GM12878 (cell line): ENCODE results near the gene MED25. TPM values are rescaled to one million over a fixed set of nuclear protein-coding genes. Genes with fewer than 3 reads are reported as not detected.
A peak's percentile ranks its signal among the peaks of the same experiment; 100 is the strongest.
"Not testable (repeated sequence)": the region's sequence is repeated elsewhere in the genome, so short reads cannot be mapped to it uniquely, and the experiment has no call there.

Experiments
- ATAC-seq: fragments of 200-7000 bp; cut with Tn5 transposase; 3 replicates; pipeline ENCODE4 v1.9.1; 2020; ENCODE audit warnings: mild to moderate bottlenecking, moderate library complexity
- BruUV-seq: library from RNA; stranded (reverse); fragments of 400-500 nt; replicated peaks from 2 replicates; lab custom pipeline; 2021; lab: Mats Ljungman, UMichigan
- CTCF ChIA-PET: fragments of 300-600 bp; sonication (Branson Sonifier 250); formaldehyde crosslinking; extraction: SDS; loops from one replicate; lab custom pipeline; 2021; ENCODE audit warnings: inconsistent platforms; lab: Yijun Ruan, JAX
- POLR2A ChIA-PET: fragments of 350-600 bp; formaldehyde crosslinking; extraction: SDS; loops from one replicate; lab custom pipeline; 2021; ENCODE audit warnings: inconsistent platforms; lab: Charles Lee
- RAD21 ChIA-PET: fragments of 300-600 bp; sonication (Branson Sonifier 250); formaldehyde crosslinking; loops from one replicate; lab custom pipeline; 2023; ENCODE audit warnings: antibody characterized with exemption; ENCODE audit not compliant: unreplicated experiment; lab: Charles Lee
- SMC1A ChIA-PET: fragments of 300-600 bp; sonication (Branson Sonifier 250); formaldehyde crosslinking; loops from one replicate; lab custom pipeline; 2023; ENCODE audit not compliant: unreplicated experiment, uncharacterized antibody; lab: Charles Lee
- DNase-seq: peaks from one replicate; pipeline ENCODE4 v3.0.0-alpha.2; 2011; ENCODE audit warnings: low read depth, low spot score
- FAIRE-seq: peaks from 3 replicates; lab custom pipeline; 2011; peaks lifted over from hg19 to GRCh38; lab: Jason Lieb, UNC
- H2AFZ ChIP-seq: 2 replicates; pipeline ENCODE4 v1.6.0; 2011; ENCODE audit warnings: low read depth, low read length, control low read depth; ENCODE audit not compliant: control insufficient read depth
- H3K27ac ChIP-seq: 2 replicates; pipeline ENCODE4 v1.5.1; 2011; ENCODE audit warnings: control low read depth; ENCODE audit not compliant: control insufficient read depth, insufficient read depth
- H3K27me3 ChIP-seq, 2 experiments: replicated peaks in 1 of 2; 2 replicates each; pipeline versions ENCODE4 v1.6.0 to v1.6.1; 2011; ENCODE audit warnings: low read length in 1 of 2; ENCODE audit not compliant: control insufficient read depth in 2 of 2, insufficient read depth in 2 of 2
- H3K36me3 ChIP-seq, 2 experiments: 2 replicates each; pipeline ENCODE4 v1.5.1; 2011; ENCODE audit warnings: low read length in 1 of 2; ENCODE audit not compliant: control insufficient read depth in 2 of 2, insufficient read depth in 2 of 2
- H3K4me1 ChIP-seq: 2 replicates; pipeline ENCODE4 v1.6.1; 2011; ENCODE audit warnings: mild to moderate bottlenecking, low read length, moderate library complexity, mixed read lengths; ENCODE audit not compliant: control insufficient read depth, insufficient read depth
- H3K4me2 ChIP-seq: 2 replicates; pipeline ENCODE4 v1.6.0; 2011; ENCODE audit warnings: control low read depth; ENCODE audit not compliant: control insufficient read depth, insufficient read depth
- H3K4me3 ChIP-seq: fragments of 200-600 bp; sonication (generic); 2 replicates; pipeline ENCODE4 v1.5.1; 2016
- H3K79me2 ChIP-seq: 2 replicates; pipeline ENCODE4 v1.6.0; 2011; ENCODE audit warnings: low read length; ENCODE audit not compliant: control insufficient read depth, insufficient read depth
- H3K9ac ChIP-seq: 2 replicates; pipeline ENCODE4 v1.8.0; 2011; ENCODE audit warnings: low read length, control low read depth, mixed read lengths; ENCODE audit not compliant: control insufficient read depth, insufficient read depth
- H3K9me3 ChIP-seq: replicated peaks from 3 replicates; pipeline ENCODE4 v1.5.1; 2011; ENCODE audit warnings: mild to moderate bottlenecking, low read length; ENCODE audit not compliant: control insufficient read depth, insufficient read depth
- H4K20me1 ChIP-seq: 2 replicates; pipeline ENCODE4 v1.6.0; 2011; ENCODE audit not compliant: control insufficient read depth, insufficient read depth
- ESRRA ChIP-seq: IDR thresholded peaks from 2 replicates; pipeline ENCODE4 v1.6.1; 2012; ENCODE audit warnings: mild to moderate bottlenecking, low read length, improper control_type of control experiment
- MYB ChIP-seq: fragments of 150-350 bp; IDR thresholded peaks from 2 replicates; pipeline ENCODE4 v1.6.1; 2014; ENCODE audit warnings: mild to moderate bottlenecking, low read depth, low read length, borderline replicate concordance
- NR2C2 ChIP-seq: IDR thresholded peaks from 2 replicates; pipeline ENCODE4 v1.6.1; 2011; ENCODE audit warnings: borderline replicate concordance, low read depth; ENCODE audit not compliant: control insufficient read depth, insufficient read length
- NRF1 ChIP-seq: conservative IDR thresholded peaks from 2 replicates; pipeline ENCODE4 v1.6.1; 2011; ENCODE audit warnings: mild to moderate bottlenecking, low read depth, low read length, improper control_type of control experiment
- POLR2A ChIP-seq: IDR thresholded peaks from 2 replicates; pipeline ENCODE4 v1.6.1; 2011; ENCODE audit warnings: low read depth, mild to moderate bottlenecking, low read length
- RBBP5 ChIP-seq: fragments of 200-600 bp; sonication (generic); conservative IDR thresholded peaks from 2 replicates; pipeline ENCODE4 v1.6.1; 2016
- SIN3A ChIP-seq: IDR thresholded peaks from 2 replicates; pipeline ENCODE4 v1.6.1; 2012; ENCODE audit warnings: low read depth, low read length, improper control_type of control experiment
- SPI1 ChIP-seq: IDR thresholded peaks from 2 replicates; pipeline ENCODE4 v1.6.1; 2011; ENCODE audit warnings: low read depth, mild to moderate bottlenecking, low read length, moderate library complexity, borderline replicate concordance; ENCODE audit not compliant: insufficient read depth
- SREBF2 ChIP-seq: IDR thresholded peaks from 2 replicates; pipeline ENCODE4 v1.6.1; 2012; ENCODE audit warnings: mild to moderate bottlenecking, low read length
- TCF12 ChIP-seq: IDR thresholded peaks from 2 replicates; pipeline ENCODE4 v1.6.1; 2011; ENCODE audit warnings: low read depth, mild to moderate bottlenecking, low read length
- ZBED1 ChIP-seq: IDR thresholded peaks from 2 replicates; pipeline ENCODE4 v1.6.1; 2016; ENCODE audit warnings: borderline replicate concordance
- WGBS: methylation state at CpG from one replicate; pipeline ENCODE4 v1.1.6; 2016; ENCODE audit warnings: low lambda C conversion rate; ENCODE audit not compliant: insufficient replicate concordance, insufficient coverage; ENCODE audit errors: missing lambda C conversion rate; 5-methylcytosine and 5-hydroxymethylcytosine counted together
- in situ Hi-C: fragments of 300-500 bp; cut with MboI; formaldehyde crosslinking; loops from 9 replicates; pipeline ENCODE4 v1.14.3; 2018; ENCODE audit warnings: mixed read lengths
- intact Hi-C: fragments of 100-400 bp; cut with micrococcal nuclease; formaldehyde crosslinking; loops from one replicate; pipeline ENCODE4 v1.14.2; 2022; ENCODE audit not compliant: unreplicated experiment
- polyA plus RNA-seq, 11 experiments: library from polyadenylated mRNA; depleted of rRNA in 4 of 11; unstranded in 6 of 11; stranded (reverse) in 5 of 11; fragments of >200 nt; fragmentation: Nextera tagmentation in 4 of 11; fragmentation: Illumina TruSeq in 1 of 11; extraction: Ambion mirVana in 4 of 11; extraction: Trizol in 1 of 11; gene quantifications; 1 replicate in 1 of 11; 2 replicates in 10 of 11; pipeline versions ENCODE4 v1.2.1 to v1.2.3, GENCODE V29; 2011 to 2016; ENCODE audit warnings: inconsistent platforms in 2 of 11, missing spikeins in 2 of 11, low read depth in 1 of 11
- total RNA-seq, 4 experiments: library from RNA; depleted of rRNA in 3 of 4; stranded (reverse); fragments of >200 nt in 3 of 4; fragmentation: Illumina TruSeq in 1 of 4; extraction: Trizol in 1 of 4; gene quantifications; 2 replicates each; pipeline versions ENCODE4 v1.2.1 to v1.2.3, GENCODE V29; 2013 to 2021
- TF ChIP-seq, protein P1 (sequence below): IDR thresholded peaks from 2 replicates; pipeline ENCODE4 v1.6.1; 2011; ENCODE audit warnings: borderline replicate concordance, low read depth, mild to moderate bottlenecking, moderate library complexity, mixed read lengths, low read length; ENCODE audit not compliant: insufficient read depth; ENCODE audit errors: extremely low read length
- TF ChIP-seq, protein P2 (sequence below), 3 experiments: IDR thresholded peaks in 2 of 3; conservative IDR thresholded peaks in 1 of 3; 2 replicates each; pipeline ENCODE4 v1.5.1; 2011; ENCODE audit warnings: low read depth in 3 of 3, low read length in 3 of 3, mild to moderate bottlenecking in 3 of 3, control low read depth in 2 of 3, moderate library complexity in 2 of 3, inconsistent platforms in 1 of 3, mixed read lengths in 1 of 3; ENCODE audit not compliant: control insufficient read depth in 2 of 3, insufficient read depth in 1 of 3; ENCODE audit errors: extremely low read depth in 1 of 3

MED25 gene
- total and polyA plus RNA-seq, 10 of the 15 experiments (the other 5 are each of a cell fraction or from before 2014, with no cell fraction given) = 3.5 to 53.9 (median 17.1) TPM

GRCh38 chr19:49819452-49820115 lies 1.5 kb downstream of the MED25 start:
- FAIRE-seq, H3K9me3 ChIP-seq, DNase-seq, H2AFZ ChIP-seq, H3K4me1 ChIP-seq, H3K9ac ChIP-seq, H3K27me3 ChIP-seq, H3K27ac ChIP-seq, BruUV-seq, in situ Hi-C loops, RAD21 ChIA-PET, H4K20me1 ChIP-seq, intact Hi-C loops, ATAC-seq: not testable (repeated sequence)
- Histone ChIP-seq H3K4me3 (peak overlapping the region; percentile 96), H3K79me2 (peaks cover 29% of the 10 kb centered on the region), H3K36me3 (peaks cover 0 to 15% of the 10 kb centered on the region in 2 experiments; a peak in 2 of 4 replicates), H3K4me2 (peak overlapping the region; percentile 60)
- CTCF ChIA-PET = interaction anchor here (0.7 to 1.8 kb wide), 2 partner anchors 26 to 46 kb away, joined by 3 to 6 read pairs; no protein-coding TSS in a partner anchor
- SMC1A ChIA-PET = interaction anchor here (1.2 kb wide), 1 partner anchor 30 kb away, joined by 4 read pairs; no protein-coding TSS in a partner anchor
- WGBS = 76% methylated on average over 4 of the region's 7 CpGs
- POLR2A ChIA-PET = interaction anchor here (0.7 to 2.7 kb wide), 5 partner anchors 24 to 57 kb away, joined by 3 to 11 read pairs (median 4); partner anchors contain the start of genes AKT1S1, PTOV1 and TBC1D17

- no peak overlapping the region for H3K9ac ChIP-seq
- no peak for FAIRE-seq
- RAD21 ChIA-PET = no interaction called here
- ATAC-seq = no peak
- H4K20me1 ChIP-seq = no peaks in the 10 kb centered on the region; the same call in 1 of the 2 replicates
- peaks cover 29% of the 10 kb centered on the region for H3K79me2 ChIP-seq
- no peak overlapping the region for H2AFZ ChIP-seq
- no peak overlapping the region for H3K27ac ChIP-seq
- intact Hi-C loops (no loop called here), in situ Hi-C loops (no loop called here)
- no peak for DNase-seq
- 94% methylated on average over 10 of the region's 10 CpGs for WGBS
- H3K27me3 ChIP-seq = no peaks in the 10 kb centered on the region
- H3K36me3 ChIP-seq = peaks cover 0 to 15% of the 10 kb centered on the region in 2 experiments; a peak in 2 of 4 replicates
- no peak overlapping the region for H3K4me3 ChIP-seq
- no peaks in the 10 kb centered on the region for H3K9me3 ChIP-seq
- CTCF ChIA-PET = interaction anchor here (0.6 to 1.8 kb wide), 2 partner anchors 45 to 48 kb away, joined by 3 to 6 read pairs; no protein-coding TSS in a partner anchor
- H3K4me1 ChIP-seq = peaks cover 10% of the 10 kb centered on the region
- BruUV-seq = no TSS peak
- POLR2A ChIA-PET = interaction anchor here (0.7 kb wide), 1 partner anchor 33 kb away, joined by 3 read pairs; no protein-coding TSS in a partner anchor
- H3K4me2 ChIP-seq = no peak overlapping the region; the same call in 1 of the 2 replicates
- SMC1A ChIA-PET = interaction anchor here (1.2 kb wide), 1 partner anchor 30 kb away, joined by 4 read pairs; no protein-coding TSS in a partner anchor
- TF ChIP-seq SREBF2 (no peak), NRF1 (no peak), NR2C2 (no peak), SIN3A (no peak), ESRRA (no peak), POLR2A (no peak), TCF12 (no peak), RBBP5 (no peak), ZBED1 (no peak), MYB (no peak), SPI1 (no peak)
- TF ChIP-seq, protein P1, sequence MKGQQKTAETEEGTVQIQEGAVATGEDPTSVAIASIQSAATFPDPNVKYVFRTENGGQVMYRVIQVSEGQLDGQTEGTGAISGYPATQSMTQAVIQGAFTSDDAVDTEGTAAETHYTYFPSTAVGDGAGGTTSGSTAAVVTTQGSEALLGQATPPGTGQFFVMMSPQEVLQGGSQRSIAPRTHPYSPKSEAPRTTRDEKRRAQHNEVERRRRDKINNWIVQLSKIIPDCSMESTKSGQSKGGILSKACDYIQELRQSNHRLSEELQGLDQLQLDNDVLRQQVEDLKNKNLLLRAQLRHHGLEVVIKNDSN = no peak
- TF ChIP-seq, protein P2, sequence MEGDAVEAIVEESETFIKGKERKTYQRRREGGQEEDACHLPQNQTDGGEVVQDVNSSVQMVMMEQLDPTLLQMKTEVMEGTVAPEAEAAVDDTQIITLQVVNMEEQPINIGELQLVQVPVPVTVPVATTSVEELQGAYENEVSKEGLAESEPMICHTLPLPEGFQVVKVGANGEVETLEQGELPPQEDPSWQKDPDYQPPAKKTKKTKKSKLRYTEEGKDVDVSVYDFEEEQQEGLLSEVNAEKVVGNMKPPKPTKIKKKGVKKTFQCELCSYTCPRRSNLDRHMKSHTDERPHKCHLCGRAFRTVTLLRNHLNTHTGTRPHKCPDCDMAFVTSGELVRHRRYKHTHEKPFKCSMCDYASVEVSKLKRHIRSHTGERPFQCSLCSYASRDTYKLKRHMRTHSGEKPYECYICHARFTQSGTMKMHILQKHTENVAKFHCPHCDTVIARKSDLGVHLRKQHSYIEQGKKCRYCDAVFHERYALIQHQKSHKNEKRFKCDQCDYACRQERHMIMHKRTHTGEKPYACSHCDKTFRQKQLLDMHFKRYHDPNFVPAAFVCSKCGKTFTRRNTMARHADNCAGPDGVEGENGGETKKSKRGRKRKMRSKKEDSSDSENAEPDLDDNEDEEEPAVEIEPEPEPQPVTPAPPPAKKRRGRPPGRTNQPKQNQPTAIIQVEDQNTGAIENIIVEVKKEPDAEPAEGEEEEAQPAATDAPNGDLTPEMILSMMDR (IDR thresholded peaks at IDR 0.05 in 2 of 3, conservative IDR thresholded peaks at IDR 0.05 in 1 of 3; ENCODE audit: control insufficient read depth in 2 of 3, extremely low read depth in 1 of 3, insufficient read depth in 1 of 3, low read depth in 3 of 3, low read length in 3 of 3) = no peak
Measured at GRCh38 chr19:49820125-49820524, 2.0 kb downstream of the MED25 start.
